KOPT-K1 (cell line): ENCODE measurements around the gene CELSR1.

Source experiments
- H3K27ac ChIP-seq: fragments of 200-600 bp; sonication (generic); 2 replicates; pipeline ENCODE4 v1.5.1; 2016; ENCODE audit warnings: antibody characterized with exemption, mild to moderate bottlenecking, low read depth, low read length; ENCODE audit not compliant: poor library complexity, severe bottlenecking
- H3K36me3 ChIP-seq: fragments of 200-600 bp; sonication (generic); 2 replicates; pipeline ENCODE4 v1.5.1; 2017; ENCODE audit warnings: antibody characterized with exemption, mild to moderate bottlenecking, low read length, moderate library complexity; ENCODE audit not compliant: insufficient read depth
- H3K9me3 ChIP-seq: fragments of 200-600 bp; sonication (generic); 2 replicates; pipeline ENCODE4 v1.5.1; 2017; ENCODE audit warnings: antibody characterized with exemption, low read length, mild to moderate bottlenecking; ENCODE audit not compliant: insufficient read depth, poor library complexity, severe bottlenecking

CELSR1 gene

DNA sequence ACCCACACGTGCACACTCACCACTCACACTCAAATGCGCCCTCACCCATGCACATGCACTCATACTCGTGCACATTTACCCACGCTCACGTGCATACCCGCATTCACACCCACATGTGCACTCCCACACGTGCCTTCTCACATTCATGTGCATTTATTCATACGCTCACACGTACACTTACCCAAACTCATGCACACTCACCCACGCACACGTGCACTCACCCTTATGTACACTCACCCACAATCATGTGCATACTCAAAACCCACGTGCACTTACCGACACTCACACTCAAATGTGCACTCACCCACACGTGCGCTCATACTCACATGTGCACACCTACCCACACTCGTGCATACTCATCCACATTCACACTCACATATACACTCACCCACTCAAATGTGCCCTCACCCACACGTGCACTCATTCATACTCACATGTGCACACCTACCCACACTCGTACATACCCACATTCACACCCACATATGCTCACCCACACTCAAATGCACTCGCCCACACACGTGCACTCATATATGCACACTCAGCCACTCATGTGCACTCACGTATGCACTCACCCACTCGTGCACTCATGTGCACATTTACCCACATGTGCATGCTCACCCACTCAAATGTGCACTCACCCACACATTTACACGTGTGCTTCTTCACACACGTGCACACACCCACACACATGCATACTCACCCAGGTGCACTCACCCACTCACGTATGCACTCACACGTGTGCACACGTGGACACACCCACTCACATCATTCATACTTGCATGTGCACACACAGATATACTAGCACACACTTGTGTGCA is 117.5 kb downstream of the CELSR1 start:
- H3K27ac ChIP-seq = no peak overlapping the region

DNA sequence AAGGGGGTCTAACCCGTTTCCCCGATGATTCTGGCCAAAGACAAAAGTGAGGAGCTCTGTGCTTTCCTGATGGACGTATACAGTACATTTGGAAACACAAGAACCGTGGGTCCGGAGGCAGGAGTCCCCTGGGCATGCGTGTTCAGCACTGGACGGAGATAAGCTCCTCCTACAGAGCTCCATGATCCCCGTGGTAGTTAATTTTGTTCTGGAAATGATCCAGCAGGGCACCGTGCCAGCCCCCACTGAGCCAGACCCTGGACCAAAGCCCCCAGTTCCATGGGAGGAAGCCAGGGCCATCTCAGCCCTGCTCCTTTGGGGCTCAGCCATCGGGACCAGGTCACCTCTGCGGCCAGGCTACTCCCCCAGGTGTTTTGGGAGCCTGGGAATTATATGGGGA is 118.6 kb downstream of the CELSR1 start:
- no peaks in the 10 kb centered on the region for H3K9me3 ChIP-seq
- H3K27ac ChIP-seq = no peak overlapping the region
- H3K36me3 ChIP-seq = no peaks in the 10 kb centered on the region

More for the DNA sequence above, 117.5 kb downstream of the CELSR1 start:
- Histone ChIP-seq H3K9me3 (no peaks in the 10 kb centered on the region), H3K36me3 (no peaks in the 10 kb centered on the region)

DNA sequence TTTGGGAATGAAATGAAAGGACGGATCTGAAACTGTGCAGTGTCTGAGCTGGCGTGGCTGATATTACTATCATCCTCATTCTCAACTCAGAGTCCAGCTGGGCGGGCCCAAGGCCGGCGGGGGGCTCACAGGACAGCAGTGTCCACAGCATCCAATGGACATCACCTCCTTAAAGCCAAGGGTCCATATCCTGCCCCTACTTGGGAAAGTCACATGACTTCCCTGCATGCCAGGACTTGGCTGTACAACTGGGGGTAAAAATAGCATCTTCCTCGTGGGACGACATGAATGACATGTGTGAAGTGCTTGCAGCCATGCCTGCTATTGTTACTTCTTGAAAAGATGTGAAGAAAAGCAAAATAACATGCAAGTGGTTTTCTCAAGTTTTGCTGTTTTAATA is 119.7 kb downstream of the CELSR1 start:
- no peak overlapping the region for H3K27ac ChIP-seq
- no peaks in the 10 kb centered on the region for H3K9me3 ChIP-seq
- no peaks in the 10 kb centered on the region for H3K36me3 ChIP-seq

DNA sequence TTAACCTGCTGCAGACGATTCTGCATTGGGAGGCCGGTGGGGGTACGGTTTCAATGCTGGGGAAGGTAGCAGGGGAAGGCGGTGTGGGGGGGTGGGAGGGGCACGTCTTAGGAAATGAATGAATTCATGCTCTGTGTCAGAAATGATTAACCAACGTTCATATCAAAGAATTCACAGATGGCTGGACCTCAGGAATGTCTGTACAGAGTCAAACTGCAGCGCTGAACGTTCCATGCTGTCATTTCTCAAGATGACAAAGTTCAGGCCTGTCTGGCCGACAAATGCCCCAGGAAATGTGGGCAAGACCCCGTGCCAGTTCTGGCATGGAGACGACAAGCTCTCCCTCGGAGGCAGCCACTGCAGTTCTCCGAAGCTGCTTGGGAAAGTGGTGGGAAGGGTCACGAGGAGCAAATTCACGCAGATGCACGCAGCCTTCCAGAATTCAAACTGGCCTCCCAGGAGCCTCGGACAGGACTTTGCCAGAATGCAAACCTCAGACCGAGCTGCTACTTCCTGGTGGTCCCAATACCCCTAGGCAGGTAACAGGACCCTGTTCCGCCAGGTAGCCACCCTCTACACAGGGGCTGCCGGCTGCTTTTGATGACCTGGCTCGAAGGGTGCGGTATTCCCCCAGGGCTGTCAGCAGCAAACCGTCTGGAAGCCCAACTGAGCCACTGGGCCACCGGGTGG is 120.4 kb downstream of the CELSR1 start:
- H3K9me3 ChIP-seq = no peaks in the 10 kb centered on the region
- no peaks in the 10 kb centered on the region for H3K36me3 ChIP-seq
- H3K27ac ChIP-seq = no peak overlapping the region

DNA sequence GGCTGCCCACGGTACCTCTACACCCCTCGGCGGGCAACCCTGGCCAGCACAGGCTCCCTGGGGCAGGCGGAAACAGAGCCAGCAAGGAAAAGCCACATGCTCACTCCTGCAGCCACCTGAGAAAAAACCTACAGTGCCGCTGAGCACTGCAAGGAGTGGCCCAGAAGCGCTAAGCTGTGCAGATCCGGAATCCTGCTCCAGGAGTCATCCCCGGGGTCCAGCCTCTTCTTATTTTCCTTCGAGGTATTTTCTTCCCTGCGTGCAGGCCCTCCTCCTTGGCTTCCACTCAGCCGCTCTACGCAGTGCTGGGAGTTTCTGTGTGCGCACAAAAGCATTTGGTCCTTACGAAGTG is 120.9 kb downstream of the CELSR1 start:
- no peaks in the 10 kb centered on the region for H3K36me3 ChIP-seq
- no peak overlapping the region for H3K27ac ChIP-seq
- no peaks in the 10 kb centered on the region for H3K9me3 ChIP-seq

DNA sequence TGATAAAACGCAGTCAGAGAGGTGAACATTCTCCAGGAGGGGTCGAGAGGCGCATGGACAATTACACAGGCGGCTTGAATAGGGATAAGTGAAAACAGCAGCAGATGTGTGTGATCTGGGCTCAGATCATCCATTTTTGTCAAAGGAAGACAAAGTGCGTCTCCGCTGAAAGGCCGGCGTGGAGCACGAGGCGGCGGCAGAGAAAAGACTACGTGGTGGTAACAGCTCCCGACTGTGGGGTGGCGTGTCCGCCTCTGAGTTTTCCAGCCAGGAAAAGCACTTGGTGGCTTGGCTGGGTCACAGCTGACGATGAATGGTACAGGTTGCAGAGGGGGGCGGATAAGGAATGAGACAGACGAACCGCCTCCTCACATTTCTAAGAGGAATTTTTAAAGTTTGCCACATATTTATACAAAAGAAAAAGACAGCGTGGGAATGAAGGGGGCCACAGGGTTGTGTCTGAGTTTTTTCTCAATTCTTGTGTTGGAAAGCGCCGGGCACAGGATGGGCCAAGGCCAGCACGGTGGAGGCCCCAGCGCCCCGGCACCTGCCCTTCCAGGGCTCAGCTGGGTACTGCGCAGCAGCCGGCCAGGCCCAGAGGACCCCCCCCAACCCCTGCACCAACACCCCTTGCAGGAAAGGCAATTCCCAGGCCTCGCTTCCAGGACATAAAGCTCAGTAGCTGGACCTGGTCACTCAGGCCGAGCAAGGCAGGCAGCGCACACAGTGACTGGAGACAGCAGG is 121.5 kb downstream of the CELSR1 start:
- no peak overlapping the region for H3K27ac ChIP-seq
- no peaks in the 10 kb centered on the region for H3K9me3 ChIP-seq
- H3K36me3 ChIP-seq = no peaks in the 10 kb centered on the region

DNA sequence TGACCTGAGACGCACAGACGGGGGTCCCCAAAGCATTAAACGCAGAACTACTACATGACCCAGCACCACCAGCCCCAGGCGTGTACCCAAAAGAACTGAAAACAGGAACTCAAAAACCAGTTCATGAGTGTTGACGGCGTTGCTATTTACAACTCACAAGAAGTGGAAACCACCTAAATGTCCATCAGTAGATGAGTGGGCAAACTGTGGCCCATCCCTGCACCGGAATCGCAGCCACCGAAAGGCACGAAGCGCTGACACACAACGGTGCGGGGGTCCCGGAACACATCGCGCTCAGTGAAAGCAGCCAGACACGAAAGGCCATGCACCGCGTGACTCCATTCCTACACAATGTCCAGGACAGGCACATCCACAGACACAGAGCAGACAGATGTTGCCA is 122.7 kb downstream of the CELSR1 start:
- H3K27ac ChIP-seq = no peak overlapping the region
- no peaks in the 10 kb centered on the region for H3K36me3 ChIP-seq
- H3K9me3 ChIP-seq = no peaks in the 10 kb centered on the region

DNA sequence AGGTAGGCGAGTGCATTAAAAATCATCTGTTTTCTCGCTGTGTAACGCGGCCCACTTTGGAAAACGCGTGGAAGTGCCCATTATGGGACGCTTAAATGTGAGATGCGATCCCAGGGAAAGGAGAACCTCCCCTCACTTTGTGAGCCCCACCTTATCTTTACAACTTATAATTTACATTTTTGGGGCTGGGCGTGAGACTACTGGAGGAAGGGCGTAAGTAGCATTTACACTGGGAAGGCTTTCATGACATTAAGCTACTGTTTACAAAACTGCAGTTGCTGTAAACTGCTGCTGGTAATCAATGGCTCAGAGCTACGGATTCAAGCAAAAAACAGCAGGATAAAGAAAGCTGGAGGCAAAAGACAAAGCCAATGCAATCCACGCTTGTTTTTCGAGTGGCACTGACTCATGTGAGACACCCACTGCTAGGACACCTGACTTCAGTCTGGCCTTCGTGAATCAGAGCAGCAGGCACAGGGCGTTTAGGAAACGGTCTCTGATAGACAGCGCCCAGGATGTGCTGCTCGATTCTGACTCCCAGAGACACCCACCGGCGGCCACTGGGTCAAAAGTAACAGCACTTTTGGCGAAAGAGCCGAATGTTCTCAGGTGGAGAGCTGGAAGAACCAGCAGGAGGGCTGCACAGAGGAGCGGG is 123.6 kb downstream of the CELSR1 start:
- H3K27ac ChIP-seq = no peak overlapping the region
- no peaks in the 10 kb centered on the region for H3K9me3 ChIP-seq
- H3K36me3 ChIP-seq = no peaks in the 10 kb centered on the region

DNA sequence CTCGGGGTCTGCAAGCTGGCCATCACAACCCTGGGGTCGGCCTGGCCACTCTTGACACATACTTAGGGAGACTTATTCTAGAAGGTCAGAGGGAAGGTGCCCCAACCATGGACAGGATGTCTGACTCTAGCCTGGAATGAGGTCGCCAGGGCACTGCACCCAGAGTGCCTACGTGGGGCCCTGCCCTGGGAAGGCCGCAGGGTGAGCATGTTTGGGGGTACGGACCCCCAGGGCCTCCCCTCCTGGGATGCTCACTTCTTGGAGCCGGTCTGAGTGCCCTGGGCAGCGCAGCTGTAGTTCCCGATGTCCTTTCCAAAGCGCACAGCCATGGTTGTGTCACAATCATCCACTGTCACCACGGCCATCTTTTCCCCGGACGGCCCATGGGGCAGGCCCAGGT is 126.1 kb downstream of the CELSR1 start:
- H3K9me3 ChIP-seq = no peaks in the 10 kb centered on the region
- H3K27ac ChIP-seq = no peak overlapping the region
- H3K36me3 ChIP-seq = no peaks in the 10 kb centered on the region

DNA sequence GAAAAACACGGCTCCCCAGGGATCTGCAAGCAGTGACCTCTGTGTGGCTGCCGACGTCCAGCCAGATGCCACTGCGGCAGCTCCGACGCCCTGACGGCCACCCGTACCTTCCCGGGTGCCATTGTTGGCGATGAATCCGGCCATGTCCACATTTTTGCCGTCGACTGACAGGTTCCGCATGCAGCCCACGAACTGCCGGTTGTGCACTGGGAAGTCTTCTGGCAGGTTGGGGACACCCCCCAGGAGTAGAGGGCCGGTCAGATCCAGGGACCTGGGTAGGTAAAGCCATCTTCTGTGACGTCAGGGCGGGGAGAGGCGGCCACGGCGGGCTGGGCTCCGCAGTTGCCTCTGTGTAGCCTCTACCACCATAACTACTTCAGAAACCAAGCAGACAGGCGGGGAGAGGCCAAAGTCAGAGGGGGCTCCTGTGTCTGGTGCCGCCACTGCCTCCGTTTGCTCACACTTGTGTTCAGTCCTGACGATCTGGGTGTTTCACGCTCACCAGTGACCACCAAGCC is 127.1 kb downstream of the CELSR1 start:
- no peaks in the 10 kb centered on the region for H3K9me3 ChIP-seq
- no peak overlapping the region for H3K27ac ChIP-seq
- no peaks in the 10 kb centered on the region for H3K36me3 ChIP-seq

DNA sequence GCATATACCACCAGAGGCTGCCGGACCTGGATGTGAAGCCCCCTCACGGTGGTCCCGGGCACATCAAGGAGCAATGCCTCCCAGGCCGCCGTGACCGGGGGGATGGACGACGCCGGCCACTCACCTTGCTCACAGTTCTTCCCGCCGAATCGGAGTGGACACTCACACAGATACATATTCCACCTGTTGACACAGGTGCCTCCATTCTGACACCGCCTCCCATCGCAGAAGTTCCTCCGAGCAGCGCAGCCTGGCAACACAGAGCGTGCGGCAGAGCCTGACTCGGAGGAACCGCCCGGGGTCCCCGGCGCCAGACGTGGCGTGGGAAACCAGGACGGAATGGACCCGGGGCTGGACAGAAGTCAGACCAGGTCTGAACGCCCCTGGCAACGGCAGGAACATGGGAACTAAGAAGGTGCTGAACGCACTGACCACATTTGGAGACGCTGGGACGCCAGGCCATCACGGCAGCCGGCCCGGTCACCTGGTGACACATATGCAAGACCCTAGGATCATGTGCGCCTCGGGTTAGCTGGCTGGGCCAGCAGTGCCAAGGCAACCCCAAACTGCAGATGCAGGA is 127.7 kb downstream of the CELSR1 start:
- Histone ChIP-seq H3K36me3 (no peaks in the 10 kb centered on the region), H3K27ac (no peak overlapping the region), H3K9me3 (no peaks in the 10 kb centered on the region)

DNA sequence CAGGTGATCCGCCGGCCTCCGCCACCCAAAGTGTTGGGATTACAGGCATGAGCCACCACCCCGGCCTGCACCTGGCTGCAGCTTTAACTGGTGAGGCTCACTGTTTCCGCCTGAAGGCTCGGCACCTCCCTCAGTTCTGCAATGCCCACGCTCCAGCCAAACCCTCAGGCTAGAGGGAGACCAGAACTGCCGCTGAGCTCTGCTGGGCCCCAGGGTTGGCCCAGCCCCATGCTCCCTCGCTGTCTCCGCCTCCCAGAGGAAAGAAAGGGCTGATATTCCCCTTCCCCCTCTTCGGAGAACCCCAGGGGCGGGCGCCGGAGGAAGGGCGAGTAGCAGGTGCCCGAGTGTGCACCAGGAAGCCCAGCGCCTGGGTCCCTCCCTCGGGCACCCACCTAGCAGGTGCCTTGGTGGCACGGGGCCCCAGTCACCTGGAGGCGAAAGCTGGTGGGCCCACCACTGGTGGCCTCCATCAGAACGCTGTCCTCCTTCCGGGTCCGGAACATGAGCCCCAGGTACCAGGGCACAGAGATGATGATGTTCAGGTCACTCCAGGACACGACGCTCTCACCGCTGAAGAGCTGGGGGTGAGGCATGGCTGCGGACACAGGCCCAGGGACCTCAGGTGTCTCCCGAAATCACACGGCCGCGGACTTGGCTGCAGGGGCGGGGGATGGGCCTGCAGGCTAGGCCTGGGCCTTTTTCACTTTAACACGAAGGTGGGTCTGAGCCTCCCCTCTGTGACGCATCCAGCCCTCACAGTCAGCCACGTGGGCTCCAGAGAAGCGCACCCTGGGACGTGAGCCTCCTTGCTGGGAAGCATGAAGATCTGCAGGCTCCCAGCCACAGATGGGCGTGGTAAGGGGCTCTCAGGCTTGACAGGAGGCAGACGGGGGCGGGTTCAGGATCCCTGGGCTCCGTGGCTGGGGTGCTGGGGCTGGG is 128.6 kb downstream of the CELSR1 start:
- H3K27ac ChIP-seq = no peak overlapping the region
- no peaks in the 10 kb centered on the region for H3K9me3 ChIP-seq
- no peaks in the 10 kb centered on the region for H3K36me3 ChIP-seq

DNA sequence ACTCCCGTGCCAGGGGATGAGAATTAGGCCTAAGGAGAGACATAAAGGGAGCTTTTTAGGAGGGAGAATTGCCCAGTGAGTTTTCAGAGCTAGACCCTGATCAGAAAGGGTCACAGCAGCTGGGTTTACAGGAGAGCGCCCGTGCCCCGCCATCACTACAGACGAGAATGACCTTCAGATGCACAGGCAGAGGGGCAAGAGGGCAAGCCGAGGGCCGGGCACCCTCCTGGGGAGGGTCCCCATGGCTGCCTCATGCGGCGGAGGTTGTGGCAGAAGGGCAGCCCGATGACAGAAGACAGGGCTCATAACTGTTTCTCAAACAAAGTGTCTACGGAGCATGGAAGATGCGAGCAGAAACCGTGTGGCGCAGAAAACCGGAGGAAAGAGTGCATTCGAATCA is 129.7 kb downstream of the CELSR1 start:
- H3K27ac ChIP-seq = no peak overlapping the region
- H3K36me3 ChIP-seq = no peaks in the 10 kb centered on the region
- H3K9me3 ChIP-seq = no peaks in the 10 kb centered on the region

DNA sequence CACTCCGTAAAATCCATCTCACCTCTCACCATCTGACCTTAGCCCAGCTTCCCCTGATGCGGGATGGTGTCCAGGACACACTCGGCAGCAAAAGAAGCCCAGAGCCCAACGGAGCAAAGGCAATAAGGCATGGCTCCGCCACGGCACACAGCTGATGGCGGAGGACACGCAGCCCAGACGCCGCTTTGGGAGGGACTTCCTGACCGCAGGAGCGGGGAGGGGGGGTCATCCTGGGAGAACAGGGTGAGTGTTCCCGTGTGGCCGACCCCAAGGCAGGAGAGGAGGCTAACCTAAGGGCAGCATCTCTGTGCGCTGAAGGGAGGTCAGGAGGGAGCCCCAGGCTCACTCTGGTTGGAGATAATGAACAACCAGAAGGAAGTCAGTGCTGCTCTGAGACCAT is 130.6 kb downstream of the CELSR1 start:
- Histone ChIP-seq H3K9me3 (no peaks in the 10 kb centered on the region), H3K27ac (no peak overlapping the region), H3K36me3 (no peaks in the 10 kb centered on the region)
